GM18867 (cell line): ENCODE measurements around the gene LRP1-AS.
"Not testable (repeated sequence)": the region's sequence is repeated elsewhere in the genome, so short reads cannot be mapped to it uniquely, and the experiment has no call there.

Experiments
- ATAC-seq: cut with Tn5 transposase; IDR thresholded peaks from one replicate; pipeline ENCODE4 v1.9.1; 2021; ENCODE audit warnings: mild to moderate bottlenecking, moderate library complexity; ENCODE audit not compliant: unreplicated experiment

LRP1-AS gene

DNA sequence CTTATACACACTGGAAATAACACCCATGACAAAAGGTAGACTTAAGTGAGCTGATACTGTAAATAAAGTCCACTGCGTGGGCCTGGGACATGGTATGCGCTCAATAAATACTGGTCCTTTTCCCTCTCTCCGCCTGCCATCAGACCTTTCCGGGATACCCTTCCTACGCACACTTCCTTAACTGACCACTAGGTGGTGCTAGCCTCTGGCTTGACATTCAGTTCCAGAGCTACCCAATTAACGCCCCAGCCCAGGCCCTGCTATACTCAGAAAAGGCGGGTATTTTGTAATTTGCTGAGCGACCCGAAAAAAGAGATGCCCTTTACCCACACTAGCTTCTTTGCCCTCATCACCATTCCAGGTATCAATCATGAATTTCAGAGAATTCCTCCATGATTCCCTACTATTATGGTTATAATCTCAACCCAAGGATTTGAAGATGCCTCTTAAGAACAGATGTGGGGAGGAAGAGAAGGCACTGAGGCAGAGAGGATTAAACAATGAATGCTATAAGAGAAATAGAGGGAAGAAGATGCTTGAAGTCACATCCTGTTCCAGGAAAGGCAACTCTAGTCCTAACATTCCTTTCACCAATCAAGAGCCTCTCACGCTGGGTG is 23.1 kb downstream of the LRP1-AS start:
- no peak for ATAC-seq

DNA sequence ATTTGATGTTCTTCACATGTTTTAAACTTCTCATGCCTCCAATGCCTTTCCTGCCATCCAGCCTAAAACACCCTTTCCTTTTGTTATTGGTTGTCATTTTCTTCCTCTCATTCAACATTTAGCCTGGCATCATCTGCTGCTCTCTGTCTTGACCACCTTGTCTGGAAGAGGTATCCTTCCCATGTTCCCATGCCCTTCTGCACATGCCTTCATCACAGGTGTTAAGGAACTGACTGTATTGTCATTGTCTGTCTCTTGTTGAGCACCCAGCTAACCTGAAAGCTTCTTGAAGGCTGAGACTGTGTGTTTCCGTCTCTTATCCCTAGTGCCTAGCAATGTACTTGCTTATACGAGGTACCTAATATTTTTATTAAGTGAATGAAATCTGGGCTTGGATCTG is 23.6 kb downstream of the LRP1-AS start:
- no peak for ATAC-seq

DNA sequence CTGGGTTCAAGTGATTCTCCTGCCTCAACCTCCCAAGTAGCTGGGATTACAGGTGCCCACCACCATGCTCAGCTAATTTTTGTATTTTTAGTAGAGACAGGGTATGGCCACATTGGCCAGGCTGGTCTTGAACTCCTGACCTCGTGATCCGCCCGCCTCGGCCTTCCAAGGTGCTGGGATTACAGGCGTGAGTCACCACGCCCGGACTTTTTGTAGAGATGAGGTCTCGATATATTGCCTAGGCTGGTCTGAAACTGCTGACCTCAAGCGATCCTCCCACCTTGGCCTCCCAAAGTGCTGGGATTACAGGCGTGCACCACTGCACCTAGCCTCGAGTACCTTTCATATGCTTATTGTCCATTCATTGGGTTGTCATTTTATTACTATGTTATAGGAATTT is 26.7 kb downstream of the LRP1-AS start:
- not testable (repeated sequence) for ATAC-seq

DNA sequence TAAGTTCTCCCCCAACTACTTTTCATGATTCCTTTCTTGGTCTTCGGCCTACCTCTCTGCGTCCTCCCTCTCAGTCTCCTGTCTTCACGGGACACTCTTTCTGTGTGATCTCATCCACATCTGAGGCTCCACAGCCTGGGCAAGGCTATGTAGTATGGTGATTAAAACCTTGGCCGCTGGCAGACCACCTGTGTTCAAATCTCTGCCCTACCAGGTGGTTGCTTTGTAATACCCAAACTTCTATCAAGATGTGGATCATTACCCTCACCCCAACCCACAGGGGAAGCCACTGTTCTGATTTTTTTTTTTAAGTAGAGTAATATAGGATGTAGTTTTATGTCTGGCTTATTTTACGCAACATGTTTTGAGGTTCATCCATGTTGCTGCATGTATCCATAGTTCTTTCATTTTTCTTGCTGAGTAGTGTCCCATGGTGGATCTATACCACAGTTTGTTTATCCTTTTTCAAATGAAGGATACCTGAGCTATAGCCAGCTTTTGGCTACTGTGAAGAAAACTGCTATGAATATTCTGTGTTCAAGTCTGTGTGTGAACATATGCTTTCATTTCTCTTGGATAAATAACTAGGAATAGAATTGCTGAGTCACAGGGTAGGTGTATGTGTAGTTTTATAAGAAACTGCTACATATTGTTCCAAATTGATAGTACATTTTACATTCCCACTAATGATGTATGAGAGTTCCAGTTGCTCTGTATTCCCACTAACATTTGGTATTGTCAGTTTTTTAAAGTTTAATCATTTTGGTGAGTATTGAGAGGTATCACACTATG is 27.9 kb downstream of the LRP1-AS start:
- no peak for ATAC-seq

DNA sequence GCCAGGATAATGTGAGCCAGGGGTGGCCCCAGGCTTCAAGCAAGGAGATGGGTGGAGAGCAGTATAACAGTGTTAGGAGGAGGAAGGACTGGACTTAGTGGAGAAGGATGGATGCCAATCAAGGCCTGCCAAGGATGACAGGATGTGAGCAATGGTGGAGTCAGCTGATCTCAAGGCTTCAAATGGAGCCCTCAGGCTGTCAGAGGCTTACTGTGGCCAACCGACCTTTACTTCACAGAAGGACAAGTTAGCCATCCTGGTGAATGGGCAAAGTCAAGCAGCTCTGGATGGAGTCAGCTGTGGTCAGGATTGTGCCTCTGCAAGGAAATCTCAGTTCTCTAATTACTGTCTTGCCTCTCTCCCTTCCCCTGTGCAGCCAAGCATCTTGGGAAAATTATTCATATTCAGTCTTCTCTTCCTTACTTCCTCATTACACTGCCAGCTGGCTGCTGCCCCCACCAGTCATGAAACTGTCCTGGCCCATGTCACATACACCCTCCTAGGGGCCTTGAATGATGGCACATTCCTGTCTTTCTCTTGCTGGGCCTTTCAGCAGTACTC is 28.6 kb downstream of the LRP1-AS start:
- ATAC-seq = no peak

DNA sequence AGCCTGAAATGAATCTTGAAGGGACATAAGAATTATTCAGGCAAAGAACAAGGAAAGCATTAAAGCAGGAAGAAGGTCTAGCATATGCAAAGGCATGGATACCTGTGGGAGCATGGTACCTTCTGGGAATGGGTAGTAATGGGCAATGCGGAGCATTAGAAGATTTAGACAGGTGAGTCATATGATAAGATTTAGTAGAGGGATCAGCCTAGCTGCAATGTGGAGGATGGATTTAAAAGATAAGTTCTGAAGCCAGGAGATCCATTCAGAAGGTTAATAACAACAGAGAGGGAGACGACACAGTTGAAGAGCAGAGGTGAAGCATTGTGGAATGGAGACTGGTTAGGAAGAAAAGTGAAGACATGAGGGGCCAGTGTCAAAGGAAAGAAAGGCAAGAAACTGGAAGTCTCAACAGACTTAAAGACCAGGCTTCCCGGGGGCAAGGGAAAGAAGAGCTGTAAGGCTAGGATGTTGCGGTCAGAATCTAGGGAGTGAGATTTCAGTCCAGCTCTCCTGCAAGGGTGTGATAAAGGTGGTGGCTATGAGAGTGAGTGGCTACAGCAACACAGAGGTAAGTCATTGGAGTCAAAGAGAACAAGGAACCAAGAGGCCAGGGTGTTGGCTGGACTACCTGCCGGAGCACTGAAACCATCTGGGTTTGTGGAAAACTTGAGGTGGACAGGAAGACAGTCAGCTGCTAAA is 30.7 kb downstream of the LRP1-AS start:
- no peak for ATAC-seq

DNA sequence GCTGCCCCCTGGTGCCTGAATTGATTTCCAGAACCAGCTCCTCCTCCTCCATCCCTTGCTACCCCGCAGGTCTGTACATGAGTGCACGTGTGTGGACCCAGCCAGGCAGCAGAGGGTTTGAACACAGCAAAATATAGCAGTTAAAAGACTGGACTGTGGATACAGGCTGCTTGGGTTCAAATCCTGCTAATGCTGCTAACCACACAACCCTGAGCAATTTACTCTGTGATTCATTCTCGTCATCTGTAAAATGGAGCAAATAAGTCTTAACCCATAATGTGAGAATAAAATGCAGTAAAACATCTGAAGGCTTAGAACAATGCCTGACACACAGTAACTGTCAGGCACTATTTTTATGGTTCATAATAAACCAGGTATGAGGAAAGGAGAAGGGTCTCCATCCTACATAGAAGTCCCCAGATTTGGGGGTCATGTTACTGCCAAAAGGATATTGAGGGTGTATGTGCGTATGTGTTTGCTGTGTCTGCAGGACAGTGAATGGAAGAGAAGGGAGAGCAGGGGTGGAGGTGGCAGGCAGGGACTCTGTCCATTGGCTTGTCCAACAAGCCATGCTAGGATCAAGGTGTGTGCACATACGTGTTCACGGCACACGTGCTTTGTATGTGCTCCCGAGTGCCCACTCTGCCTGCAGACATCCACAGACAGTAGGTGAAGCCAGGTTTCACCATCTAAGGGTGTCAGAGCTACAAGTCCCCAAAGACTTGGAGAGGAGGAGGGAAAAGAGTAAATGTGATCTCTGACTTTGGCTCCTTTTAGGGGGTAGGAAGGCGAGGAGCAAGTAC is 34.7 kb downstream of the LRP1-AS start:
- ATAC-seq = peak; percentile 51

DNA sequence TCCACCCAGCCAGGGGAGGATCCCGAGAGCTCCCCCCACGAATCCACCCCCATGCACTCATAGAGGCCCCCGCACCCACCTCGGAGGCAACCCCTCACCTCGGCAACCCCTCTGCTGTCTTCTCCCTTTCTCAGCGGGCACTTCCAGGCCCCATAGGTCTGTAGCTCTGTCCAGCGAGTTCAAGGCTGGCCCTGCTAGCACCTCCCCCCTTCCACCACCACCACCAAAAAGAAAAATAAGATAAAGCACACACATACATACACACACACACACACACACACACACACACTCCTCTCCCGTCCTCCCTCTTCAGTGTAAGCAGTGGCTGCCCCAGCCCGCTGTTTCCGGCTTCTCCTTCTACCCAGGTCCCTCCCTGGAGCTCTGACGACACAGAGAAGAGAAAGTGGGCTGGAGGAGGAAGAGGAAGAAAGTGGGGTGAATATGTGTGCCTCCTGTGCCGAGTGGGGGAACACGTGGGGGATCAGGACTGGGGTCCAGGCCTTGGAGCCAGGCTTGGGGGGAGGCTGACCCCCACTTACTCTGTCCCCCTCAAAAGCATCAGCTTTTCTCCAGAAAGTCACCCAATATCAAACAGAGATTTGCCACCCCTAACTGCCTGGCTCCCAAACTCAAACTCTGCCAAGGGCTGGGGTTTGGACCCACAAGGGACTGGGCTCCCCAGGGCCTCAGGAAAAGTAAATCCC is 36.2 kb downstream of the LRP1-AS start, which contains the start of gene STAT6:
STAT6 (minus strand) TSS at position 332 of the 704 bp plus-strand sequence. CDS start 3,084 bp downstream, outside the sequence.
- ATAC-seq = peak; percentile 56

DNA sequence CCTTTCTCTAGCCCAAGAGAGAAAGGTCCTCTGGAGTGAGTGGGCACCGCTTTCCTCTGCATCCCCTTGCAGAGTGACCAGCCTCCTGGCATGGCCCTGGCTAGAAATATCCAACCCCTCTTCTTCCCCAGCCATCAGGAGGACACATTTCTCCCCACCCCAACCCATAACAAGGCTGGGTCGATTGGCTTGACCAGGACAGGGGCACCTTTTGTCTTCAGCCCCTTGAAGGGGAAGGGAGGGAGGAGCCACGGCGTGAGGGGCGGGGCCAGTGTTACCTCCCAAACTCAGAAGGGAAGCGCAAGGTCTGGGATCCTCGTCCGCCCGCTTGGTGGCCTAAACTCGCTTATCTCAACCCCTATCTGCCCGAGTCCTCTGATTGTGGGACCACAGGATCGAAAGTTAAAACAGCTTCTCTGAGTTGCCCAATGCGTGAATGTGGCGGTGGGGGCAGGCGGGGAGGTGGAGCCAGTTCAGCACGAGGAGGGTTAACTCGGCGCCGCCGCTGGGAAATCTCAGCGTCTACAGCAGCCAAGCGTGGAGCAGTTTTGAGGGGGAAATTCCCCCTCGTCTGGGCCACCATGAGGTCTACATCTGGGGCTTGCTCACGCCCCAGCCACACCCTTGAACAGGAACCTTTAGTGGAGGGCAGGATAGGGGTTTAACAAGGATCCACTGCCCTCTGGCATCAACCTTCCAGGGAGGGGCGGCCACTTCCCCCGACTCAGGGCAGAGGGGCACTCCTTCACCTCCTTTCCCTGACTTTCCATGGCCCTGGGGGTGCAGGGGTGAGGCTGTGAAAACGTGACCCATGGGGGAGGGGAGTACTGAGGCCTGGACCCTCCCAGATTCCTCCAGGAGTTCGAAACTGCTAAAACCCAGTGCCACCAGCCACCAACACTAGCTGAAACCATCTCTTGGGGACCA is 37.1 kb downstream of the LRP1-AS start:
- ATAC-seq = peak; percentile 32

DNA sequence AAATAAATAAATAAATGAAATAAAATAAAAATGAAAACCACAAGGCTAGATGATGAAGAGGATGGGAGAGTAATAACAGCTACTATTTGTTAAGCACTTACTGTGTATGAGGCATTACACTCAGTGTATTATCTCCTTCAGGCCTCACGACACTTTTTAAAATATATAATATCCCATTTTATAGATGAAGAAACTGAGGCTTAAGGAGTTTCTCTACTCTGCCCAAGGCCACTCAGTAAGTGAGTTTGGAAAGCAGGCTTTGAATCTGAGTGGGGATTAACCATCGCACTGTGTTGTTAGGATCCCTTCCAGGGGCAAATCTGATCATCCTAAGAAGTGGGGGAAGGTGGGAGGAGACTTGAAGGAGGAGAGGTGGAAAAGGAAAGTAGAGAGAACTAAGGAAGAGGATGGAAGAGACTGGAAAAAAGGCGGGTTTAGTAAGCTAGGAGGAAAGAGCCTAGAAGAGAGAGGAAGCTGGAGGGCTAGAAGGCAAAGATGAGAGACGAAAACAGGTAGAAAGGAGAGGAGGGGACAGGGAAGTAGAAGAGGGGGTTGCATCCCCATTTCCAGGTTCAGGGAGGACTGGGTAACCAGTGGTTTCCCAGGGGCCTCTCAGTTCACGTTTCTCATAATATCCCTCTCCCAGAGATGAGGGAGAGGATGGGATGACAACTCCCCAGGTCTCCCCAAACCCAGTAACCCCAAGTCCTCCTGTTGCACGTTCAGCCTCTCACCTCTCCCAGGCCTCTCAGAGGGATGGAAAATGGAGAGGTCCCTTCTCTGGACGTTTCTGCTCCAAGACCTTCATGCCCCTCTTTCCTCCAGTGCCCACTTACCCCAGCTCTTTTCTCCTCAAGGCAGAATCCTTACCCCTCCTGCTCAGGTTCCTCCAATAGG is 38.0 kb downstream of the LRP1-AS start:
- ATAC-seq = no peak

DNA sequence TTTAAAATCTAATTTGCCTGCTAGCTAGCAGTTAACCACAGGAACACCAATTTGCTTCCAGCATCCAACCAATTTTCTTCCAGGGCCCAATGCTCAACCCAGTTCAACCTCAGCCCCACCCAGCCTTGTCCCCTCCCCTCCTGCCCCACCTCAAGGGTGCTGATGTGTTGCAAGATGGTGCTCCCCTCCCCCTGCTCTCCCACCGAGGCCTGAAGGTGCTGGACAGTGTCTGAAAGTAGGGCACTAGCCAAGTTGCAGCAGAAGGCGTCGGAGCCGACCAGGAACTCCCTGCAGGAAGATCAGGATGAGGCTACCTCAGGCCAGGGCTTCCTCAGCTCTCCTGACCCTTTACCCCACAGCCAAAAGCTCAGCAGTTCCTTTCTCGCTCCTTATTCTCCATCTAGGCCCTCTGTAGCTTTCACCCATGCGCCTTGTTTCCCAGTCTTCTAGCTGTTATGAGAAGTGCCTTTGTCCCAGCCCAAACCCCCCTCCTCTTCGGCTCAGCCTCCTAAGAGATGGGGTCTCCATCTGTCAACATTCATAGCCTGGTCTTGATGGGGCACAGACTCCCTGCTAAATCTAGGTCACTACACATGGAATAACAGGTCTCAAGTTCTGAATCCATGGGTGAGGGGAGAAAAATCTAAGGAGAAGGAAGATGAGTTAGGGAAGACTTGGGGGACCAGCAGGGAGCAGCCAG is 39.8 kb downstream of the LRP1-AS start:
- ATAC-seq = no peak

DNA sequence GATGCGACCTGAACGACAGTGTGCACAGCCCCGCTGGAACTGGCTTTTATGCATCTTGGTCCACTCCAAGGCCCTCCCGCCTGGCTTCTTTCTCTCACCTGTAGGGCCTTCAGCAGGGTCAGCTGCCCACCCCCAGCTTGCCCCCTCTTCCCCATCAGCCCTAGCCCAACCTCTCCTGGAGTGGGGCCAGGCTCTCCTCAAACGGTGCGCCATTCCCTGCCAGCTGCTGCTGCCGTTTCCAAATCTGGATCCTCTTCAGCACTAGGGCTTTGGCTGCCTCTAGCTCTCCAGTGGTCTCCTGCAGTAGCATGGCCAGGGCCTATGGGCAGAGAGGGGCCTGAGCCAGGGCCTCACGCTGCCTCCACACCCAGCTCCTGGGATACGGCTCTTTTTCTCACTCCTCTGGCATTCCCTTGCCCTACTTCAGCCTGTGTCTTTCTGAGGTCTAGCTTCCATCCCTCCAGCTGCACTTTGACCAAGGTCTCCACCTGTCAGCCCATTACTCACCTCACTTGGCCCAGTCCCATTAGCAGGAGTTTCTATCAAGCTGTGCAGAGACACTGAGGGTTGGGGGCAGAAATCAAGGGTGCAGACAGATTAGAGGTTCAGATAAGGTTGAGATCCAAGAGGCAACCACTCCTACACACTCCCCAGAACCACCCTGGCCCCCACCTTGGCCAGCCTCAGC is 41.3 kb downstream of the LRP1-AS start:
- no peak for ATAC-seq

DNA sequence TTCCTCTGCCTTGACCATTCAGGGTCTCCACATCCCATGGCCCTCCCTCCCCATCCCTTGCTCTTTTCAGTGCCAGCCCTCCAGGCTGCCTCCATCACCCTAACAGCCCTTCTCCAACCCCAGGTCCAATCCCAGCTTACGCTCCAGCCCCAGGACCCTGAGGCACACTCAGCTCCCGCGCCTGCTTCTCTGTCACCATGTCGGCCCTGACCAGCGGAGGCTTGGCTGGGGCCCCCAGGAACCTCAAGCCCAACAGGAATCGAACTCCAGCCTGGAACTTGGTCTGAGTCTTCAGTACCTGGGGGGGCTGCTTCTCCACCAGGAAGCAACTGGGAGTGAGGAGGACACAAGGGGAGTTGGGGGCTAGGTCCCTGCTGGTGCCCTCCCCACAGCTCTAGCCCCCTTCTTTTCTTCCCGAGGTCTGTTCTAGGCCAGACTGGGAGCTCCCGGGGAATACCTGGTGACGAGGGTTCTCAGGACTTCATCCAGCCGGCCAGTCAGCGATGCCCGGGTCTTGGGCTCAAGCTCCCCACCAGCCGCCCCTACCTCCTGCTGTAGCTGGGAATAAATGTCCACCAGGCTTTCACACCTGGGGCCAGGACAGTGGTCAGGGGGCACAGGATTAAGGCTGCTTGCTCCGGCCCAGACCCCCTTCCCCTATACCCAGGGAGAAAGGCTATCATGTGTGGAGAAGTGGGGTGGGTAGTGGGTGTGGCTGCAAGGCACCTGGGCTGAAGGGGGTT is 42.2 kb downstream of the LRP1-AS start:
- no peak for ATAC-seq

DNA sequence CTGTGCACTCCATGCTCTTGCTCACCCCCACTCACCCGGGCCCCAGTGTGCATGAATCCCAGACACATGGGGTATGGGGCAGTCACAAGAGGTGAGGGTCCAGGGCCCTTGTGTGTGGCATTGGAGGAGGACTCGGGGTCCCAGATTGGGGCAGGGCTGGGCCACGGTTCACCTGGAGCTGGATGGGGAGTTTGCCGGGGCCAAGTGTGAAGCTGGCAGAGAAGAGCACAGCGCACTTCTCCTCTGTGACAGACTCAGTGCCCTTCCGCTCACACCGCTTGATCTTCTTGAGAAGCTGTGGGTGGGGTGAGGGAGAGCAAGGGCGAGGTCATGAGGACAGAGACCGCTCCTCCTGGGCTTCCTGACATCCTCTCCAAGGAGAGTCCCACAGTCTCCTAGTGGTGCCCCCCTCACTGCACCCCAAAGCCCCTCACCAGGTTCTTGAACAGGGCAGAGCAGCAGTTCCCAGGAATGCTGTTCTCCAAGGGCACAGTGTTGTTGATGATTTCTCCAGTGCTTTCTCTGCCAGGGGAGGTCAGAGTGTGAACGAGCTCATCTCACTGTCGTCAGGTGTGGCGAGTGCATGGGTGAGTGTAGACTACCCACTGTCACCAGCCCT is 43.0 kb downstream of the LRP1-AS start:
- no peak for ATAC-seq

DNA sequence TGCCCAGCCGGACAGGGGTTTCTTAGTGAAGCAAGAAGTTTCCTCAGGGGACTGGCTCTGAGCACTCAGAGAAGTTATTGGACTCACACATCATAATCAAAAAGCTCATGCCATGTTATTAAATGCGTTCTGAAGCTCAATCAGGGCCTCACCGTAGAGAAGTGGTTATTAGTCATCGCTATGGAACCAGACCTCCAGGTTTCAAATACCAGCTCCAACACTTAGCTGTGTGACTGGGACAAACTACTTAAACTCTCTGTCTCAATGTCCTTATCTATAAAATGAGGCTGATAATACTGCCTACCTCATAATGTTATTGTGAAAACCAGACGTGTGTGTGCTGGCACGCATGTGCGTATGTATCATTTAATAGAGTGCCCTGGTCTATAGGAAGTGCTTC is 43.6 kb downstream of the LRP1-AS start:
- ATAC-seq = no peak
